Measurements from ENCODE around the gene TP53I11. TPM values are rescaled to one million over a fixed set of nuclear protein-coding genes. Genes with fewer than 3 reads are reported as not detected.

TP53I11 gene
- total RNA-seq, 1 experiment from 2014 or later, result 46.9 TPM

DNA sequence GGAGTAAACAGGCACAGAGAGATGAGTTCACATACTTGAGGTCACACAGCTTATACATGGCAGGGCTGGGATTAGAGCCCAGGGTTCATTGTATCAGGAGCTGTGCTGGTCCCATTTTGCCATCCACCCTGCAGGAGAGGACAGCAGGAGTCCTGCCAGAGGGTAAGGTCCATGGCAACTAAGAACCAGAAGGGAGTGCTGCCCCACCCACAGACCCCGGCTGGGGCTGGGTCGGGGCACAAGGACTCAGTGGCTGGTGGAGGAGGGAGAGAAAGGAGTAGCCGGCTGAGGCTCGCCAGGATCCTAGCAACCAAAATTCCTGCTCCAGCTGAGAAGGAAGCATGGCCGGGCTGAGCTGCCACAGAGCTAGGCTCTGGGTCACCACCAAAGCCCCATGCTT lies 25.9 kb upstream of the TP53I11 start:
- POLR2A ChIA-PET, result no interaction called here
- CTCF ChIA-PET, result no interaction called here
- no peaks in the 10 kb centered on the region for H3K27me3 ChIP-seq (ENCODE audit: insufficient read depth, low read length)

More for the DNA sequence above, 25.9 kb upstream of the TP53I11 start:
- Histone ChIP-seq H3K4me1 (ENCODE audit: control insufficient read depth in 1 of 2, insufficient read depth in 2 of 2, low read length in 2 of 2) (peaks cover 15 to 20% of the 10 kb centered on the region in 2 experiments), H3K79me2 (ENCODE audit: insufficient read depth, low read length) (no peaks in the 10 kb centered on the region), H3K9ac (ENCODE audit: low read length) (no peak overlapping the region), H3K9me2 (ENCODE audit: insufficient read depth) (no peaks in the 10 kb centered on the region), H3K27ac (ENCODE audit: low read depth, low read length) (no peak overlapping the region), H2AFZ (ENCODE audit: low read depth, low read length, poor library complexity, severe bottlenecking) (no peak overlapping the region), H4K20me1 (ENCODE audit: insufficient read depth) (no peaks in the 10 kb centered on the region), H3K9me3 (ENCODE audit: control insufficient read depth in 1 of 2, insufficient read depth in 1 of 2, low read depth in 1 of 2, low read length in 2 of 2) (no peaks in the 10 kb centered on the region), H3K4me2 (ENCODE audit: low read length) (no peak overlapping the region), H3K36me3 (ENCODE audit: control insufficient read depth in 1 of 2, insufficient read depth in 2 of 2, low read length in 2 of 2) (no peaks in the 10 kb centered on the region), H3K4me3 (replicated peaks in 1 of 2; ENCODE audit: low read depth in 1 of 2, low read length in 2 of 2) (no peak overlapping the region)
- DNase-seq (ENCODE audit: low read depth, low spot score), result no peak
- TF ChIP-seq, protein P1, sequence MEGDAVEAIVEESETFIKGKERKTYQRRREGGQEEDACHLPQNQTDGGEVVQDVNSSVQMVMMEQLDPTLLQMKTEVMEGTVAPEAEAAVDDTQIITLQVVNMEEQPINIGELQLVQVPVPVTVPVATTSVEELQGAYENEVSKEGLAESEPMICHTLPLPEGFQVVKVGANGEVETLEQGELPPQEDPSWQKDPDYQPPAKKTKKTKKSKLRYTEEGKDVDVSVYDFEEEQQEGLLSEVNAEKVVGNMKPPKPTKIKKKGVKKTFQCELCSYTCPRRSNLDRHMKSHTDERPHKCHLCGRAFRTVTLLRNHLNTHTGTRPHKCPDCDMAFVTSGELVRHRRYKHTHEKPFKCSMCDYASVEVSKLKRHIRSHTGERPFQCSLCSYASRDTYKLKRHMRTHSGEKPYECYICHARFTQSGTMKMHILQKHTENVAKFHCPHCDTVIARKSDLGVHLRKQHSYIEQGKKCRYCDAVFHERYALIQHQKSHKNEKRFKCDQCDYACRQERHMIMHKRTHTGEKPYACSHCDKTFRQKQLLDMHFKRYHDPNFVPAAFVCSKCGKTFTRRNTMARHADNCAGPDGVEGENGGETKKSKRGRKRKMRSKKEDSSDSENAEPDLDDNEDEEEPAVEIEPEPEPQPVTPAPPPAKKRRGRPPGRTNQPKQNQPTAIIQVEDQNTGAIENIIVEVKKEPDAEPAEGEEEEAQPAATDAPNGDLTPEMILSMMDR (IDR thresholded peaks at IDR 0.05 in 2 of 3, conservative IDR thresholded peaks at IDR 0.05 in 1 of 3; ENCODE audit: borderline replicate concordance in 1 of 3, insufficient read depth in 1 of 3, low read depth in 2 of 3, low read length in 2 of 3), result no peak
- TF ChIP-seq, protein P2, sequence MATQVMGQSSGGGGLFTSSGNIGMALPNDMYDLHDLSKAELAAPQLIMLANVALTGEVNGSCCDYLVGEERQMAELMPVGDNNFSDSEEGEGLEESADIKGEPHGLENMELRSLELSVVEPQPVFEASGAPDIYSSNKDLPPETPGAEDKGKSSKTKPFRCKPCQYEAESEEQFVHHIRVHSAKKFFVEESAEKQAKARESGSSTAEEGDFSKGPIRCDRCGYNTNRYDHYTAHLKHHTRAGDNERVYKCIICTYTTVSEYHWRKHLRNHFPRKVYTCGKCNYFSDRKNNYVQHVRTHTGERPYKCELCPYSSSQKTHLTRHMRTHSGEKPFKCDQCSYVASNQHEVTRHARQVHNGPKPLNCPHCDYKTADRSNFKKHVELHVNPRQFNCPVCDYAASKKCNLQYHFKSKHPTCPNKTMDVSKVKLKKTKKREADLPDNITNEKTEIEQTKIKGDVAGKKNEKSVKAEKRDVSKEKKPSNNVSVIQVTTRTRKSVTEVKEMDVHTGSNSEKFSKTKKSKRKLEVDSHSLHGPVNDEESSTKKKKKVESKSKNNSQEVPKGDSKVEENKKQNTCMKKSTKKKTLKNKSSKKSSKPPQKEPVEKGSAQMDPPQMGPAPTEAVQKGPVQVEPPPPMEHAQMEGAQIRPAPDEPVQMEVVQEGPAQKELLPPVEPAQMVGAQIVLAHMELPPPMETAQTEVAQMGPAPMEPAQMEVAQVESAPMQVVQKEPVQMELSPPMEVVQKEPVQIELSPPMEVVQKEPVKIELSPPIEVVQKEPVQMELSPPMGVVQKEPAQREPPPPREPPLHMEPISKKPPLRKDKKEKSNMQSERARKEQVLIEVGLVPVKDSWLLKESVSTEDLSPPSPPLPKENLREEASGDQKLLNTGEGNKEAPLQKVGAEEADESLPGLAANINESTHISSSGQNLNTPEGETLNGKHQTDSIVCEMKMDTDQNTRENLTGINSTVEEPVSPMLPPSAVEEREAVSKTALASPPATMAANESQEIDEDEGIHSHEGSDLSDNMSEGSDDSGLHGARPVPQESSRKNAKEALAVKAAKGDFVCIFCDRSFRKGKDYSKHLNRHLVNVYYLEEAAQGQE (IDR thresholded peaks at IDR 0.05; ENCODE audit: low read depth), result no peak
- TF ChIP-seq ZFX (IDR thresholded peaks at IDR 0.05) (no peak), EZH2phosphoT487 (IDR thresholded peaks at IDR 0.05; ENCODE audit: borderline replicate concordance) (no peak), FOSL1 (IDR thresholded peaks at IDR 0.05; ENCODE audit: low read depth) (no peak), CBX3 (IDR thresholded peaks at IDR 0.05; ENCODE audit: low read depth) (no peak), SIN3A (IDR thresholded peaks at IDR 0.05; ENCODE audit: low read depth) (no peak)
- TF ChIP-seq, protein P3, sequence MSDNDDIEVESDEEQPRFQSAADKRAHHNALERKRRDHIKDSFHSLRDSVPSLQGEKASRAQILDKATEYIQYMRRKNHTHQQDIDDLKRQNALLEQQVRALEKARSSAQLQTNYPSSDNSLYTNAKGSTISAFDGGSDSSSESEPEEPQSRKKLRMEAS (IDR thresholded peaks at IDR 0.05), result no peak
- TF ChIP-seq, protein P4, sequence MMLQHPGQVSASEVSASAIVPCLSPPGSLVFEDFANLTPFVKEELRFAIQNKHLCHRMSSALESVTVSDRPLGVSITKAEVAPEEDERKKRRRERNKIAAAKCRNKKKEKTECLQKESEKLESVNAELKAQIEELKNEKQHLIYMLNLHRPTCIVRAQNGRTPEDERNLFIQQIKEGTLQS (IDR thresholded peaks at IDR 0.05), result no peak
- TF ChIP-seq, protein P5, sequence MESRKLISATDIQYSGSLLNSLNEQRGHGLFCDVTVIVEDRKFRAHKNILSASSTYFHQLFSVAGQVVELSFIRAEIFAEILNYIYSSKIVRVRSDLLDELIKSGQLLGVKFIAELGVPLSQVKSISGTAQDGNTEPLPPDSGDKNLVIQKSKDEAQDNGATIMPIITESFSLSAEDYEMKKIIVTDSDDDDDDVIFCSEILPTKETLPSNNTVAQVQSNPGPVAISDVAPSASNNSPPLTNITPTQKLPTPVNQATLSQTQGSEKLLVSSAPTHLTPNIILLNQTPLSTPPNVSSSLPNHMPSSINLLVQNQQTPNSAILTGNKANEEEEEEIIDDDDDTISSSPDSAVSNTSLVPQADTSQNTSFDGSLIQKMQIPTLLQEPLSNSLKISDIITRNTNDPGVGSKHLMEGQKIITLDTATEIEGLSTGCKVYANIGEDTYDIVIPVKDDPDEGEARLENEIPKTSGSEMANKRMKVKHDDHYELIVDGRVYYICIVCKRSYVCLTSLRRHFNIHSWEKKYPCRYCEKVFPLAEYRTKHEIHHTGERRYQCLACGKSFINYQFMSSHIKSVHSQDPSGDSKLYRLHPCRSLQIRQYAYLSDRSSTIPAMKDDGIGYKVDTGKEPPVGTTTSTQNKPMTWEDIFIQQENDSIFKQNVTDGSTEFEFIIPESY (IDR thresholded peaks at IDR 0.05; ENCODE audit: extremely low read depth, insufficient replicate concordance, low read length), result no peak
- intact Hi-C loops (cut with micrococcal nuclease), result no loop called here
- RAD21 ChIA-PET (ENCODE audit: low non-redundant PET in 1 of 2, low total read pairs in 2 of 2, uncharacterized antibody in 2 of 2, unreplicated experiment in 2 of 2), result no interaction called here
- no peak for ATAC-seq
- no TSS peak for BruUV-seq (replicated peaks)

All from HCT116 (cell line).